ENCODE data around the gene NRG2.

DNA sequence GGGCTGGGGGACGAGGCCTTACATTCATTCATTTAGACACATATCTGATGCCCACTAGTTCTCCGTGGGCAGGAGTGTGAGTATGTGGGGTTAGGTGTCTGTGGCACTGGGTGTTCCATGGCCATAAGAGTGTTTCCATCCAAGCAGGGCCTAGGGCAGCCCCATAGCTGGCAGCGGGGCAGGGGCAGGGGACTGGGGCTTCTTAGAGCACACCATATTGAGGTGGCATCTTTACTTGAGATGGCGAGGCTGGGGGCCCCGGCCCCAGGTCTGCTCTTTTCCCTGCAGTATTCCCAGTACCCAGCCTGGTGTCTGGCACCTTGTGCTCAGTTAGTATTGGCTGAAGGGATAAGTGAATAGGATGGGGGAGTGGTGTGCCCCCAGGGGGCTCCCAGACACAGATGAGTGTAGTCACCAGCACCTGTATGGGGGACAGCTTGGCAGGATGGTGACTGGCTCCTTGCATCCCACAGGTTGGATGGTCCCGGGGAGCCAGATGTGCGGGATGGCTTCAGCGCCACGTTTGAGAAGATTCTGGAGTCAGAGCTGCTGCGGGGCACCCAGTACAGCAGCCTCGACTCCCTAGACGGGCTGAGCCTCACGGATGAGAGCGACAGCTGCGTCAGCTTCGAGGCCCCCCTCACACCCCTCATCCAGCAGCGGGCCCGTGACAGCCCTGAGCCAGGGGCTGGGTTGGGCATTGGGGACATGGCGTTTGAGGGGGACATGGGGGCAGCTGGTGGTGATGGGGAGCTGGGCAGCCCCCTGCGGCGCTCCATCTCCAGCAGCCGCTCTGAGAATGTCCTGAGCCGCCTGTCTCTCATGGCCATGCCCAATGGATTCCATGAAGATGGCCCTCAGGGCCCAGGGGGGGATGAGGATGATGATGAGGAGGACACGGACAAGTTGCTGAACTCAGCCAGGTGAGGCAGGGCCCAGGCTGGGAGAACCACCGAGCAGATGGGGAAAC is 230.0 kb downstream of the NRG2 start:
- TF ChIP-seq POLR2AphosphoS5 (IDR thresholded peaks at IDR 0.05) (no peak), POLR2A (IDR thresholded peaks at IDR 0.05) (no peak)
- TF ChIP-seq, protein P1, sequence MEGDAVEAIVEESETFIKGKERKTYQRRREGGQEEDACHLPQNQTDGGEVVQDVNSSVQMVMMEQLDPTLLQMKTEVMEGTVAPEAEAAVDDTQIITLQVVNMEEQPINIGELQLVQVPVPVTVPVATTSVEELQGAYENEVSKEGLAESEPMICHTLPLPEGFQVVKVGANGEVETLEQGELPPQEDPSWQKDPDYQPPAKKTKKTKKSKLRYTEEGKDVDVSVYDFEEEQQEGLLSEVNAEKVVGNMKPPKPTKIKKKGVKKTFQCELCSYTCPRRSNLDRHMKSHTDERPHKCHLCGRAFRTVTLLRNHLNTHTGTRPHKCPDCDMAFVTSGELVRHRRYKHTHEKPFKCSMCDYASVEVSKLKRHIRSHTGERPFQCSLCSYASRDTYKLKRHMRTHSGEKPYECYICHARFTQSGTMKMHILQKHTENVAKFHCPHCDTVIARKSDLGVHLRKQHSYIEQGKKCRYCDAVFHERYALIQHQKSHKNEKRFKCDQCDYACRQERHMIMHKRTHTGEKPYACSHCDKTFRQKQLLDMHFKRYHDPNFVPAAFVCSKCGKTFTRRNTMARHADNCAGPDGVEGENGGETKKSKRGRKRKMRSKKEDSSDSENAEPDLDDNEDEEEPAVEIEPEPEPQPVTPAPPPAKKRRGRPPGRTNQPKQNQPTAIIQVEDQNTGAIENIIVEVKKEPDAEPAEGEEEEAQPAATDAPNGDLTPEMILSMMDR (IDR thresholded peaks at IDR 0.05) = no peak
